HG03159 (cell line): Measurements from ENCODE around the gene SLC22A3.

Experiments used
- ATAC-seq: cut with Tn5 transposase; IDR thresholded peaks from one replicate; pipeline ENCODE4 v1.9.1; 2021; ENCODE audit warnings: mild to moderate bottlenecking, moderate library complexity; ENCODE audit not compliant: unreplicated experiment

SLC22A3 gene

GRCh38 chr6:160408528-160408927, 60.4 kb downstream of the SLC22A3 start:
- ATAC-seq: no peak

GRCh38 chr6:160412993-160413392, 64.8 kb downstream of the SLC22A3 start:
- ATAC-seq: no peak

GRCh38 chr6:160417146-160417545, 69.0 kb downstream of the SLC22A3 start:
- no peak for ATAC-seq

GRCh38 chr6:160417550-160417949, 69.4 kb downstream of the SLC22A3 start:
- no peak for ATAC-seq

- no peak for ATAC-seq
Measured at GRCh38 chr6:160418370-160418769, 70.2 kb downstream of the SLC22A3 start.

GRCh38 chr6:160419488-160419887, 71.3 kb downstream of the SLC22A3 start:
- ATAC-seq: no peak

GRCh38 chr6:160420253-160420968, 72.2 kb downstream of the SLC22A3 start:
- ATAC-seq: no peak

- no peak for ATAC-seq
Measured at GRCh38 chr6:160420969-160421556, 72.9 kb downstream of the SLC22A3 start.

GRCh38 chr6:160421854-160422253, 73.7 kb downstream of the SLC22A3 start:
- ATAC-seq: no peak

GRCh38 chr6:160424256-160424655, 76.1 kb downstream of the SLC22A3 start:
- ATAC-seq: no peak

- no peak for ATAC-seq
Measured at GRCh38 chr6:160426136-160426535, 78.0 kb downstream of the SLC22A3 start.

GRCh38 chr6:160427312-160428068, 79.3 kb downstream of the SLC22A3 start:
- no peak for ATAC-seq

- ATAC-seq: no peak
Measured at GRCh38 chr6:160428069-160428430, 79.9 kb downstream of the SLC22A3 start.

- ATAC-seq: no peak
Measured at GRCh38 chr6:160428818-160429619, 80.8 kb downstream of the SLC22A3 start.

- ATAC-seq: no peak
Measured at GRCh38 chr6:160429620-160429895, 81.4 kb downstream of the SLC22A3 start.

GRCh38 chr6:160430203-160430602, 82.0 kb downstream of the SLC22A3 start:
- no peak for ATAC-seq

- no peak for ATAC-seq
Measured at GRCh38 chr6:160430751-160431150, 82.6 kb downstream of the SLC22A3 start.

- no peak for ATAC-seq
Measured at GRCh38 chr6:160431226-160431625, 83.0 kb downstream of the SLC22A3 start.

- ATAC-seq: no peak
Measured at GRCh38 chr6:160431791-160432404, 83.7 kb downstream of the SLC22A3 start.

- no peak for ATAC-seq
Measured at GRCh38 chr6:160435935-160436334, 87.8 kb downstream of the SLC22A3 start.

GRCh38 chr6:160437154-160437553, 89.0 kb downstream of the SLC22A3 start:
- ATAC-seq: no peak
